Transverse colon (tissue), 3 donors: Measurements from ENCODE around the gene KLHL36.

Experiments
- CTCF ChIP-seq, 5 experiments: fragments of 200-600 bp in 3 of 5; fragments of 450-650 bp in 2 of 5; sonication (generic) in 3 of 5; IDR thresholded peaks; 1 replicate in 2 of 5; 2 replicates in 3 of 5; pipeline ENCODE4 v1.5.1; 2016 to 2017; ENCODE audit warnings: antibody characterized with exemption in 5 of 5, inconsistent platforms in 3 of 5, mild to moderate bottlenecking in 2 of 5, moderate library complexity in 1 of 5
- POLR2A ChIP-seq: fragments of 450-650 bp; IDR thresholded peaks from one replicate; pipeline ENCODE4 v1.6.1; 2016; ENCODE audit warnings: antibody characterized with exemption, mild to moderate bottlenecking, moderate library complexity

GRCh38 chr16:84599521-84600202 is 48.6 kb upstream of the KLHL36 start:
- TF ChIP-seq CTCF (IDR thresholded peaks at IDR 0.05): no peak
- peak; percentile 29 for TF ChIP-seq POLR2A
